ENCODE measurements around the gene EHF. TPM values are rescaled to one million over a fixed set of nuclear protein-coding genes. Genes with fewer than 3 reads are reported as not detected.

The EHF gene
- total and polyA plus RNA-seq, 9 of the 15 experiments (the other 6 are each of a cell fraction or from before 2014, with no cell fraction given), result 0.04 to 0.54 (median 0.37) TPM

DNA sequence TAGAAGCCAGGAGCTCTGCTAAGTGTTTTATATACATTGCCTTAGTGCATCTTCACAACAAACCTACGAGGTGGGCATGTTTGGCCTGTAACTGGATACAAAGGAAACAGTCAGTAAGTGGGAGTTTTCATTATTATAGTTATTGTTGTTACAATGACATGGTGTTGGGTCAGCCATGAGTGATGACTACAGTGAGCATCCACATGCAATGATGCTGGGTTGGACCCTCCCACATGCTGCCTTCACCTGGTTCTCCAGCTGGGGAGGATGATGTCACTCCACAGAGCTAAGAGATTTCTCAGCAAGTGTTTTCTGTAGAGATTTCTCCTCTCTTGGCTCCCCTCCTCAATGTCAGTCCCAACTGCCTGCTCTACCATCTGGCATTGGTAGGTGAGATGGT is 59.3 kb downstream of the EHF start (continued):
- TF ChIP-seq, protein P1, sequence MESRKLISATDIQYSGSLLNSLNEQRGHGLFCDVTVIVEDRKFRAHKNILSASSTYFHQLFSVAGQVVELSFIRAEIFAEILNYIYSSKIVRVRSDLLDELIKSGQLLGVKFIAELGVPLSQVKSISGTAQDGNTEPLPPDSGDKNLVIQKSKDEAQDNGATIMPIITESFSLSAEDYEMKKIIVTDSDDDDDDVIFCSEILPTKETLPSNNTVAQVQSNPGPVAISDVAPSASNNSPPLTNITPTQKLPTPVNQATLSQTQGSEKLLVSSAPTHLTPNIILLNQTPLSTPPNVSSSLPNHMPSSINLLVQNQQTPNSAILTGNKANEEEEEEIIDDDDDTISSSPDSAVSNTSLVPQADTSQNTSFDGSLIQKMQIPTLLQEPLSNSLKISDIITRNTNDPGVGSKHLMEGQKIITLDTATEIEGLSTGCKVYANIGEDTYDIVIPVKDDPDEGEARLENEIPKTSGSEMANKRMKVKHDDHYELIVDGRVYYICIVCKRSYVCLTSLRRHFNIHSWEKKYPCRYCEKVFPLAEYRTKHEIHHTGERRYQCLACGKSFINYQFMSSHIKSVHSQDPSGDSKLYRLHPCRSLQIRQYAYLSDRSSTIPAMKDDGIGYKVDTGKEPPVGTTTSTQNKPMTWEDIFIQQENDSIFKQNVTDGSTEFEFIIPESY (CRISPR knock-in tag; IDR thresholded peaks at IDR 0.05), result no peak
- TF ChIP-seq BRD4 (IDR thresholded peaks at IDR 0.05), result no peak
- TF ChIP-seq, protein P2, sequence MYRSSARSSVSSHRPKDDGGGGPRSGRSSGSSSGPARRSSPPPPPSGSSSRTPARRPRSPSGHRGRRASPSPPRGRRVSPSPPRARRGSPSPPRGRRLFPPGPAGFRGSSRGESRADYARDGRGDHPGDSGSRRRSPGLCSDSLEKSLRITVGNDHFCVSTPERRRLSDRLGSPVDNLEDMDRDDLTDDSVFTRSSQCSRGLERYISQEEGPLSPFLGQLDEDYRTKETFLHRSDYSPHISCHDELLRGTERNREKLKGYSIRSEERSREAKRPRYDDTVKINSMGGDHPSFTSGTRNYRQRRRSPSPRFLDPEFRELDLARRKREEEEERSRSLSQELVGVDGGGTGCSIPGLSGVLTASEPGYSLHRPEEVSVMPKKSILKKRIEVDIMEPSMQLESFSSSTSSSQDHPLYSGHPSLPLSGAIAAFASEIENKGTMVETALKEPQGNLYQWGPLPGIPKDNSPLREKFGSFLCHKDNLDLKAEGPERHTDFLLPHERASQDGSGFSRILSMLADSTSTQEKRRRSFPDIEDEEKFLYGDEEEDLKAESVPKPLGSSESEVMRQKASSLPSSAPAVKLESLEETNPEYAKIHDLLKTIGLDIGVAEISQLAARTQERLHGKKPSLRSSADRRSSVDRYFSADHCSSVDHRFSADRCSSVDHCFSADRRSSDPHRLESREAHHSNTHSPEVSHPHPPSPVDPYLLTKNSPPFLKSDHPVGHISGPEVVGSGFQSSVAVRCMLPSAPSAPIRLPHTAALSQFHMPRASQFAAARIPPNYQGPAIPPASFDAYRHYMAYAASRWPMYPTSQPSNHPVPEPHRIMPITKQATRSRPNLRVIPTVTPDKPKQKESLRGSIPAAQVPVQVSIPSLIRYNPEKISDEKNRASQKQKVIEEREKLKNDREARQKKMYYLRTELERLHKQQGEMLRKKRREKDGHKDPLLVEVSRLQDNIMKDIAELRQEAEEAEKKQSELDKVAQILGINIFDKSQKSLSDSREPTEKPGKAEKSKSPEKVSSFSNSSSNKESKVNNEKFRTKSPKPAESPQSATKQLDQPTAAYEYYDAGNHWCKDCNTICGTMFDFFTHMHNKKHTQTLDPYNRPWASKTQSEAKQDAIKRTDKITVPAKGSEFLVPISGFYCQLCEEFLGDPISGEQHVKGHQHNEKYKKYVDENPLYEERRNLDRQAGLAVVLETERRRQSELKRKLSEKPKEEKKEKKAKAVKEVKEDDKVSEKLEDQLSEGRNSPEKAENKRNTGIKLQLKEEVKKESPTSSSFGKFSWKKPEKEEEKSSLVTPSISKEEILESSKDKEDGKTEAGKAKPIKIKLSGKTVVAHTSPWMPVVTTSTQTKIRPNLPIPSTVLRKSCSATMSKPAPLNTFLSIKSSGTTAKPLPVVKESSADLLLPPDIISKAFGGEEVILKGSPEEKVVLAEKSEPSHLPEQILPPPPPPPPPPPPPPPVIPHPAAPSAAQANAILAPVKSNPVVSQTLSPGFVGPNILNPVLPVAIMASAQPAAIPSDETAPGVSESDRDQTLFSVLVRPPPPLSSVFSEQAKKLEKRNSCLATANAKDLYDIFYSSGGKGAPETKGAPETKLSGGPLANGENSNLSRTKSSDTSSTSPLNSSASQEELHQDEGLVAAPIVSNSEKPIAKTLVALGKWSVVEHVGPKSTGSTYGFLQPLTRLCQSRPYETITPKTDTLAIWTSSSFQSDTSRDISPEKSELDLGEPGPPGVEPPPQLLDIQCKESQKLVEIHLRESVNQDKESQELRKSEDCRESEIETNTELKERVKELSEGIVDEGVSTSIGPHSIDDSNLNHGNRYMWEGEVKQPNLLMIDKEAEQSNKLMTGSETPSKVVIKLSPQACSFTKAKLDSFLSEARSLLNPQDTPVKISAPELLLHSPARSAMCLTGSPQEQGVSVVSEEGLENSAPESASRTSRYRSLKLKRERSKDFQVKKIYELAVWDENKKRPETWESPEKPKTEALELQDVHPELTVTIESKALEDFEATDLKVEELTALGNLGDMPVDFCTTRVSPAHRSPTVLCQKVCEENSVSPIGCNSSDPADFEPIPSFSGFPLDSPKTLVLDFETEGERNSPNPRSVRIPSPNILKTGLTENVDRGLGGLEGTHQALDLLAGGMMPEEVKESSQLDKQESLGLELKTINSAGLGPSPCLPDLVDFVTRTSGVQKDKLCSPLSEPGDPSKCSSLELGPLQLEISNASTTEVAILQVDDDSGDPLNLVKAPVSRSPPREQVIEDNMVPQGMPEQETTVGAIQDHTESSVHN (IDR thresholded peaks at IDR 0.05; ENCODE audit: borderline replicate concordance in 1 of 2, low read depth in 1 of 2), result 0 out of 4 replicates have a peak, but pooled peaks of 1 of the 2 experiments have one; percentile 33
- TF ChIP-seq JUN (IDR thresholded peaks at IDR 0.05; ENCODE audit: borderline replicate concordance, low read depth, low read length), result peak; percentile 62; the same call in 1 of the 2 replicates
- no peak for TF ChIP-seq JUN (CRISPR knock-in tag; IDR thresholded peaks at IDR 0.05; ENCODE audit: borderline replicate concordance)
- no peak for TF ChIP-seq POLR2G (IDR thresholded peaks at IDR 0.05; ENCODE audit: low read depth, low read length)
- 0 out of 2 replicates have a peak, but pooled peaks have one; percentile 56 for TF ChIP-seq ZNF589 (CRISPR knock-in tag; IDR thresholded peaks at IDR 0.05; ENCODE audit: low read depth)
- TF ChIP-seq, protein P3, sequence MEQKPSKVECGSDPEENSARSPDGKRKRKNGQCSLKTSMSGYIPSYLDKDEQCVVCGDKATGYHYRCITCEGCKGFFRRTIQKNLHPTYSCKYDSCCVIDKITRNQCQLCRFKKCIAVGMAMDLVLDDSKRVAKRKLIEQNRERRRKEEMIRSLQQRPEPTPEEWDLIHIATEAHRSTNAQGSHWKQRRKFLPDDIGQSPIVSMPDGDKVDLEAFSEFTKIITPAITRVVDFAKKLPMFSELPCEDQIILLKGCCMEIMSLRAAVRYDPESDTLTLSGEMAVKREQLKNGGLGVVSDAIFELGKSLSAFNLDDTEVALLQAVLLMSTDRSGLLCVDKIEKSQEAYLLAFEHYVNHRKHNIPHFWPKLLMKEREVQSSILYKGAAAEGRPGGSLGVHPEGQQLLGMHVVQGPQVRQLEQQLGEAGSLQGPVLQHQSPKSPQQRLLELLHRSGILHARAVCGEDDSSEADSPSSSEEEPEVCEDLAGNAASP (IDR thresholded peaks at IDR 0.05), result no peak
- no peak for TF ChIP-seq NFXL1 (CRISPR knock-in tag; IDR thresholded peaks at IDR 0.05)
- peak; percentile 50; the same call in 1 of the 2 replicates for TF ChIP-seq CTBP1 (IDR thresholded peaks at IDR 0.05; ENCODE audit: borderline replicate concordance)

All from K562 (cell line).